GM19395 (cell line): ENCODE measurements around the gene MAMDC4.
"Not testable (repeated sequence)": the region's sequence is repeated elsewhere in the genome, so short reads cannot be mapped to it uniquely, and the experiment has no call there.

Experiments used
- ATAC-seq: cut with Tn5 transposase; IDR thresholded peaks from one replicate; pipeline ENCODE4 v1.9.1; 2021; ENCODE audit warnings: mild to moderate bottlenecking, moderate library complexity; ENCODE audit not compliant: unreplicated experiment

The MAMDC4 gene

GRCh38 chr9:136860933-136861873, 9.1 kb downstream of the MAMDC4 start:
- ATAC-seq, result no peak

- no peak for ATAC-seq
These were observed 9.8 kb downstream of the MAMDC4 start for GRCh38 chr9:136861874-136862457.

GRCh38 chr9:136862849-136863622, 10.9 kb downstream of the MAMDC4 start:
- no peak for ATAC-seq

GRCh38 chr9:136863623-136864273, 11.6 kb downstream of the MAMDC4 start:
- no peak for ATAC-seq

- ATAC-seq, result no peak
These were observed 13.1 kb downstream of the MAMDC4 start for GRCh38 chr9:136865041-136865767.

GRCh38 chr9:136865768-136866103, 13.6 kb downstream of the MAMDC4 start:
- no peak for ATAC-seq

- not testable (repeated sequence) for ATAC-seq
These were observed 14.8 kb downstream of the MAMDC4 start for GRCh38 chr9:136866898-136867421.

- no peak for ATAC-seq
These were observed 15.3 kb downstream of the MAMDC4 start for GRCh38 chr9:136867480-136867879.

- ATAC-seq, result no peak
These were observed 15.8 kb downstream of the MAMDC4 start for GRCh38 chr9:136867917-136868316.

GRCh38 chr9:136868644-136869043, 16.5 kb downstream of the MAMDC4 start:
- ATAC-seq, result no peak

- ATAC-seq, result not testable (repeated sequence)
These were observed 17.5 kb downstream of the MAMDC4 start for GRCh38 chr9:136869611-136870010.

- ATAC-seq, result no peak
These were observed 23.0 kb downstream of the MAMDC4 start for GRCh38 chr9:136875155-136875554.

- ATAC-seq, result no peak
These were observed 24.3 kb downstream of the MAMDC4 start for GRCh38 chr9:136876476-136876875.

GRCh38 chr9:136880651-136881050, 28.5 kb downstream of the MAMDC4 start:
- ATAC-seq, result no peak

- ATAC-seq, result no peak
These were observed 29.6 kb downstream of the MAMDC4 start for GRCh38 chr9:136881691-136882108.

- peak; percentile 34 for ATAC-seq
These were observed 30.2 kb downstream of the MAMDC4 start for GRCh38 chr9:136882109-136882946.

GRCh38 chr9:136882947-136883283, 30.8 kb downstream of the MAMDC4 start:
- not testable (repeated sequence) for ATAC-seq

- not testable (repeated sequence) for ATAC-seq
These were observed 31.5 kb downstream of the MAMDC4 start for GRCh38 chr9:136883670-136884069.

GRCh38 chr9:136885950-136886578, 33.9 kb downstream of the MAMDC4 start, which contains the start of gene TRAF2:
Gene TRAF2 (plus strand): TSS chr9:136886516. CDS start chr9:136898741, 12,225 bp downstream.
- ATAC-seq, result peak; percentile 76
